ENCODE measurements around the gene LRP8.

LRP8 gene

DNA sequence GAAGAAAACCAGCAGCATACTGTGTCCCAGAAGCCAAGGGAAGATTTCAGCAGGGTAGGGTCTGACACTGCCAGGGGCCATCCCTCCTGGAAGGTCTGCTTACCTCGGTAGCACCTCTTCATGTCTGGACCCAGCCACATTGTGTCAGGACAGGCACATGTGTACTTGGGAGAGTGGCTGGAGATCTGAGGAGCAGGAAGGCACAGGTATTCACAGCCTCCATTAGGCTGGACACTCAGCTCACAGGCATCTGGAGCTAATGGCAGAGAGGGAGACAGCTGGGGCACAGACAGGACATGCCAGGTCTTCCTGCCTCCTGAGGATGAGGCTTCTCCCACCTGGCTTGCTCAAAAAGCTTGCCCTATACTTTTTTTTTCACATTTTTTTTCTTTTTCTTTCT, 69.7 kb downstream of the LRP8 start:
- no peak for DNase-seq (ENCODE audit: low read depth)

DNA sequence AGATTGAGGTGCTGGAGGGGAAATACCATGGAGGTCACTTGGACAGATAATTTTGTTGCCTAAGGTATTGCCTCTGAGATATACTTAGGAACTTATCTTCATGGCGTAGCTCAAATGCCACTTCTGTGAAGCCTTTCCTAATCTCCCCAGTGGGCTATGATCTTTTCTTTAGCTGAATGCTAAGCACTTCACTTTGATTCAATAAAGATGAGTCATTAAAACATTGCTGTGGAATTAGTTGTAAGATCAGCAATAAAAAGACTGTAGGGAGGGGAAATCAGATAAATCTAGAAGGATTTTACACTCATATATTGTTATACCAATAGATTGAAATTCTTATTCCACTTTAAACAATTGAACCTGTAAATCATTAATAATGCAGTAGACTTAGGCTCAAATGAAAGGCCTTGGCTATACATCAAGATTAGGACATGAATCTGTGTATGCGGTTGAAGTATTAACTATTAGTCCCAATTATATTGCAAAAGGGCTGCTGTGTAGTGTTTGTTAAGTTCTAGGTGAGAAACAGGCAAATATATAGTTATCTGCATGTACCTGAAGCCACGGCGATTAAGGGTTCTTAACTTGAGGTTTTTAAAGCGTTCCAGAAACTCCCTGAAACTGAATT, 70.3 kb downstream of the LRP8 start:
- no peak for DNase-seq (ENCODE audit: low read depth)

DNA sequence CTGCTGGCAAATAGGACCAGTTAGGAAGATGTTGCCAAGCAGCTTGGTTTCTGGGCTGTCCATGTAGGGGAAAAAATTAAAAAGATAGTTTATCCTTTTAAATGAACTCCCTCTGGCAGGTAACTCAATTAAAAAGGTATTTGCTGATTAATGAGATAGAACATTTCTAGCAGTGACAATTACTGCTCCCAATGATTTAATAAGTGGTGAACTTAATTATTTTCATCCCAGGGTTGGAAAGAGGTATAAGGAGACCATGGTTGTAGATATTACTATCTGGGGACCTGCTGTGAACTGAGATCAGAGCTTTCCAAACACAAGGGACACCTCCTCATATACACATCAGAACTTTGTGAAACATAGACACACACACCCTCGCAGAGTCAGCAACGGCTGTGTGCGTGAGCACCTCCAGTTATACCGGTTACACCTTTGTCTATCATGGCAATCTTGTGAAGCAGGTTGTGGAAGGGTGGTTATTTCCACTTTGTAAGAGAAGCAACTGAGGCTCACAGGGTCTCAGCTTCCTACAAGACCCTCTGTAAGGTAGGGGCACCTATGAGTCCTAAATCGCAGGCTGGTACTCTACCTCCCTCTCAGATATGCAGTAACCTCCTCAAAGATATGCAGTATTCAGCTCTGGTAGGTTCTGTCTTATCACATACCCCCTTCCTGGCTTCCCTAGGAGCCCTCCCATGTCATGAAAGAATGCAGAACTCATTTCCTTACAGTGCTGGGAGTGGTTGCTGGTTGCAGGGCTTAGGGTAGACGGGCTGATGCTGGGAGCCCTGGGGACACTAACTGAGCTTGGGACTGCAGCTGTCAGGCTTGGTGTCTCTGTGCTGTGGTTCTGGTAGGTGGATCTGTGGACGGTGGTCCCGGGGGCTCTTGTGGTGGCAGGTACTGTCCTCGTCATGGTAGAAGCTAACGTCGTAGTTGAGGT, 71.1 kb downstream of the LRP8 start:
- DNase-seq (ENCODE audit: low read depth), result no peak

DNA sequence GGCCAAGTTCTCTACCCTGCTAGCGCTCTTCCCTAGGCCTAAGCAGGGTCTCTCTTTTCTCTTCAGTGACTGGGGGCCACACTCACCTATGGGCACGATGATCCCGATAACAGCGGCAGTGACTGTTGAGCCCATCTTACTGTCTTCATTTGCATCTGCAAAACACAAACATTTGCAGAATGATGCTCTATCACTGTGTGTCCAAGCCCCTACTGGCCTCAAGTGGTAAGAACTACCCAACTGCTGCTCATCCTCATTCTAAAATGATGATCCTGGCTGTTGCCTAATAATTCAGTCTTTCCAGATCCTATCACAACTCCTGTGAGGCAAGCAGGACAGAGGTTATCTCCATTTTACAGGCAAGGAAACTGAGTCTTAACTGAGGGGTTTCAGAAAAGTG, 72.8 kb downstream of the LRP8 start:
- DNase-seq (ENCODE audit: low read depth), result no peak

DNA sequence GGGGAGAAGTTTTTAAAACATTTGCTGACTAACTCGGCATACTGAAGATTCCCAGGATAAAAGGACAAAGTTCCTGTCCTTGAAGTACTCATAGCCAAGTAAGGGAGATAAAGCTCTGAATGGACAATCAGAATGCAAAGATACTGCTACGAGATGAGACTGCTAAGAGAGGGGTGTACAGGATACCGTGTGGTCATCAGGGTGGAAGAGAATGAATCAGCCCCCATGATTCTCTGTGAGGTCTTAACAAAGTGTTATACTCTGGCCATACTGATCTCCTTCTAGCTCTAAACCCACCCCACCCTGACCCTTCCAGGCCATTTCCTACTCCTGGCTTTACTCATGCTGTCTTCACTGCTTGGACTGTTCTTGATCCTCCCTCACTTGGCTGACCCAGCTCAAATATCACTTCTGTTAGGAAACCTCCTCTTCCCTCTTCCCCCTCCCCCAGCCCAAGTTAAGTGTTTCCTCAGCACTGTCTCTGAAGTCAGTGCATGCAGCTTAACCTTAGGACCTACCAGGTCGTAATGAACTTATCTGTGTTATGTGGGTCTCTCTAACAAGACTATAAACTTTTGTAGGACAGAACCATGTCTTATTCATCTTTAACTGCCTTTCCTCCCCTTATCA, 73.7 kb downstream of the LRP8 start:
- DNase-seq (ENCODE audit: low read depth), result no peak

DNA sequence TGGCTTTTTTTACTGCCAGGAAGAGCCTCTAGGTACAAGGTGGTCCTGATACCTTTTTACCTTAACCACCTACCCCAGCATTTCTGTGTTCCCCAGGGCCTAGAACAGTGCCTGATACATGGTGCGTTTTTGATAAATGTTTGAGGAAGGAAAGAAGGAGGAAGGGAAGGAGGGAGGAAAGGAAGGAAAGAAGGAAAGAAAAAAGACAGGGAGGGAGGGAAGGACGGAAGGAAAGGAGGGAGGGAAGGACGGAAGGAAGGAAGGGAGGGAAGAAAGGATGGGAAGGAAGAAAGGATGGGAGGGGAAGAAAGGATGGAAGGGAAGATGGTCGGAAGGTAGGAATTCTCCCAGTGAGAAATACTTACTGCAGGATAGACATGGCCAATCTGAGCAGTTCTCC, 77.5 kb downstream of the LRP8 start:
- no peak for DNase-seq (ENCODE audit: low read depth)

DNA sequence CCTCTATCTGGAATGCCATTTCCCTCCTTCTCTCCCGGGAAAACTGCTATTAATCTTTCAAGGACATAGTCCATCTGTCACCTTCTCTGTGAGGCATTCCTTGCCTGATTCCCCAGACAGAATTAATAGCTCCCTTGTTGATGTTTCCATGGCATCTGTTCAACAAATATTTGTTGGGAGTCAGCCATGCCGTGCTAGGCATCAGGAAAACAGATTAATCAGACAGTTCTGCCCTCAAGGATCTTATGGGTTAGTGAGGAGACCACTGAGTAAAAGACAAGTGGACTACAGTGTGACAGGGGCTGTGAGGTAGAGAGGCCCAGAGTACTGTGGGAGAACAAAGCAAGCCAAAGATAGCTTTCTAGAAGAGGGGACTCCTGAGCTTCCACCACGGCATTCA, 78.2 kb downstream of the LRP8 start:
- DNase-seq (ENCODE audit: low read depth), result no peak

DNA sequence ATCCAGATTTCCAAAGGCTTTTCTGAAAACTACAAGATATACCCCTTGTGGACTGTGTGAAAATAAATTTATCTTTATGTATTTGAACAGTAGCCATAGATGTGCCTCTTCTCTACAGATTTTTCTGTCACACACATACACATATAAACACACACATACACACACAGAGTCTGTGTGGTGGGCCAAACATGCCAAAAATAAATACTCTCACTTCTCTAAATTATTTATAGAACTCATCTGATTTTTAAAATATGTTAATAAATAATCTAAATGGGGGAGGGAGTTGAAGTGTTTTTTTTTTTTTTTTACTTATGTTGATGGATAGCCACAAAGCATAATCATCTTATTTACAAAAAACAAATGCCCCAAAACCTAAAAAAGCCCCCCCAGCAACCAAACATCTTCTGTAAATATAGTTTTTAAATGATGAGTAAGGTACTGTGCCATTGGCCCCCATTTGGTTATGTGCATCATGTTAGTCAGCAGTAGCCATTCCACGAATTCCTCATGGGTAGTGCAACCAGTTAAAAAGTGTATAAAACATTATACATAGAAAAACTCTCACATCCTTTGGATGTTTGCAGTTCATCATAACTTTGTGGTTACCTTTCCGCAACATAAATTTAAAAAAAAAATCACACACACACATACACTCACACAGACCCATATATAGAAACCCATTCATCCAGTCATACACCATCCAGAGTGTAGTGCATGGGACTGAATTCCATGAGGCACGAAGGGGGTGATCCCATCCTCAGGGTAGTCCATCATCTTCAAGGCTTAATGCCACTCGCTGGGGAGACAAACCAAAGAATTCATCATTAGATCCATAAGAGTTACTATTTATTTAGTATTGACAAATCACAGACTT, 81.4 kb downstream of the LRP8 start:
- peak; percentile 64 for DNase-seq (ENCODE audit: low read depth)

DNA sequence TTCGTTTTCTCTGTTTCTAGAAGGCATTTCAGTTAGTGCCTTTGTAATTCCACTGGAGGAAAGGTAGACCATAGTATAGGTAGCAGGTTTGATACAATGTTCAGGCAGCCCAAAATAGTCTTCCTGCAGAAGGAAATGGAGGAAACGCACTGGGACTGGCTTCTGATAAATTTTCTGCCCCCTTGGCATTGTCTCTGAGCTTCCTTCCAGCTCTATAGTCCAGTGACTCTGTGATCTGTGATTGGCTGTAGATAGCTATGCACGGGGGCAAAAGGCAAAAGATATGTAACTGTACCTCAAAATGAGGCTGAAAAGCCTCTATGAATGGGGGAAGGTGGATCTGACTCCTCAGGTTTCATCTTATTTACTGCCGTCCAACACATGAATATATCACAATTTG, 83.7 kb downstream of the LRP8 start:
- DNase-seq (ENCODE audit: low read depth), result no peak

DNA sequence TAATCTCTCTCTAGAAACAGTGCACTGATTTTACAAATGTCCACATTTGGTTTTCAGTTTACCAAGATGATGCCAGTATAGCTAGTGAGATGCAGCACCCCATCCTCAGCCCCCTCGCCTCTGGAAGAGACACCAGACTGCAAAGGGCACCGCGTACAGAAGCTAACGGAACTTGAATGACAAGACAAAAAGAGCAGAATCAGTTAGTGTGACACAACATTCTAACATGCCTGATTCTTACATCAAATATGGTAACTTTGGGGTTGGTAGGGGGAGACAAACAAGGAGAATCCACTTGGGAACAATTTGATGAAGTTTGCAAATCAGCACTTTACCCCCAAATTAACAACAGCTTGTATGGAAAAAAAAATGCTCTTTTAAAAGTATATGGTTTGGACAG, 85.5 kb downstream of the LRP8 start:
- DNase-seq (ENCODE audit: low read depth), result no peak

DNA sequence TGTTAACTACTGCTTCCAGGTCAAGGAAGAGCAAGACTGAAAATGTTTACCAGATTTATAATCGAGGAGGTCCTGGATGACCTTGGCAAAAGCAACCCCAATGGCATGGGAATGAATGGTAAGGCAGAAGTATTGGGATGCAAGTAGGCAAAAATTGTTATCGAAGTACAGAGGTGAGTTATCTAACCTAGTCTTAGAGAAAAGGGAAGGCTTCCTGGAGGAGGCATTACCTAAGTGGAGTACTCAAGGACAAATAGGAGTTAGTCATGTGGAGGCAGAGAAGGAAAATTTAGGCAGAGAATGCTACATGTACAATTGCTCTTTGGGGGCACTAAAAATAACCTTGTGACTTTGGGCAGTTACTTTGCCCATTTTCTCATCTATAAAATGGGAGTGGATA, 86.0 kb downstream of the LRP8 start:
- no peak for DNase-seq (ENCODE audit: low read depth)

DNA sequence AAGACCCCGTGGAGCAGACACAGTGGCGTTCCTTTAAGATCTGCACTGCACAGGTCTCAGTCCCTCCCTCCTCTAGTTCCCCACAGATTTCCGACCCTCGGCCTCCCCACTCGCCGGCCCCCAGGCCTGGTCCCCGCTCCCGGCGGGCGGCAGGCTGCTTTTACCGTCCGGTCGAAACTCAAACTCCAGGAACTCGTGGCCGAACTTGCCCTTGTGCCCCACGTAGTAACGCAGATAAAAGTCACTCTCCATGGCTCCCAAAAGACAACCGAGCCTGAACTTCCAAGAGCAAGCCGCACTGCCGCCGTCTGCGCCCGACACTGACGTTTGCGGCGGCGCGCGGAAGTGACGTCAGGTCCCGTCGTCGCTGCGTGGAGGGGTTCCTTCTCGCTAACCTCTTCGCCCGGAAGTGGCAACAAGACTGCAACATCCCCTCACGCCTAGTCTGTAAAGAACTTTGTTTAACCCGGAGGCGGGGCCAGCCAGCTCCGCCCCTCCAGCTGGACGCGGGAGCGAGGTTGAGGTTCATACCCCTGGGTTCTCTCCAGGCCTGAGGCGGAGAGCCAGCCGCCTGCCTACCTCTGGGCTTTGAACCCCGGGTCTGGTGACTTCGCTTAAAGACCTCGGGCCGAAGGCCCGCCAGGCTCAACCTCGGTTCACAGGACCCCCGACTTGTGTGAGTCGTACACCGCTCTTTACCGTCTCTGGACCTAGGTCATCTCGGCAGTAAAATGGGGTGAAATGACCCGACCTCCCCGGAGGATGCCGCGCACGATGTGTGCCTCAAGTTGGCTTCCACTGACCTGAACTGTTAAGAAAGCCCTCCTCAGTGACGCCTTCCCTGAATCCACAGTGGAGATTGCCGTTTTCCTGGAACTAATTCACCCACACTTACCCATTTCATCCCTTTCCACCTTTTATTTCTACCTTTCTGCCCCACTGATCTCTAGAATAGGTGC, 89.4 kb downstream of the LRP8 start, which contains the start of gene MAGOH:
Gene MAGOH (minus strand): TSS at position 322 of the 959 bp plus-strand sequence. CDS start 70 bp downstream, at position 252.
- peak; percentile 90 for DNase-seq (ENCODE audit: low read depth)

DNA sequence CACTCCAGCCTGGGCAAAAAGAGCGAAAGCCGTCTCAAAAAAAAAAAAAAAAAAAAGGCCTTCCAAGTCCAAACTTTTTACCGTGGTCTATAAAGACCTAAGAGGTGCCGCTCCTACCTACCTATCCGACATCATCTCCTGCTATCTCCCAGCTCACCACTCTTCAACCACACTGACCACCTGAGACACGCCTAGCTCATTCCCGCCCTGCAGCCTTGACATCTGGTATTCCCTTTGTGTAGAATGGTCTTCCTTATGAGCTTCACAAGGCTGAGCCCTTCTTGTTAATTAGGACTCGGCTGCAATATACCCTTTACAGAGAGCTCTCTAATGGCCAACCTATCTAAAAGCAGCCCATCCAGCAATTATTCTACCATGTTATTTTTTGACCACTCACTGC, 90.2 kb downstream of the LRP8 start:
- no peak for DNase-seq (ENCODE audit: low read depth)

DNA sequence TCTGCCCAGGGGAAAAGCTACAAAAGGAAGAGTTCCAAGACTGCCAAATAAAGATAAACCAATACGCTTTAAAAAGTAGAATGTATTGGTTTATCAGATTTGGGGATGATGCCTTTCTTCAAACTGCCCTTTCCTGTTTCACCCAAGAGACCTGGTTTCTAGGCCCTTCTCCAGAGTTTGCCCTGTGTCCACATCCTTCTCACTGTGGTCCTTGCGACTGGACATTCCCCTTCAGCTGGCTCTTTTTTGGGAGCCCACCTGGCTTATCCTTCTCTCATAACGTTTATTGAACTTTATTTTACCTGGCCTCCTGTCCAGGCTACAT, 106.9 kb downstream of the LRP8 start:
- no peak for DNase-seq (ENCODE audit: low read depth)

DNA sequence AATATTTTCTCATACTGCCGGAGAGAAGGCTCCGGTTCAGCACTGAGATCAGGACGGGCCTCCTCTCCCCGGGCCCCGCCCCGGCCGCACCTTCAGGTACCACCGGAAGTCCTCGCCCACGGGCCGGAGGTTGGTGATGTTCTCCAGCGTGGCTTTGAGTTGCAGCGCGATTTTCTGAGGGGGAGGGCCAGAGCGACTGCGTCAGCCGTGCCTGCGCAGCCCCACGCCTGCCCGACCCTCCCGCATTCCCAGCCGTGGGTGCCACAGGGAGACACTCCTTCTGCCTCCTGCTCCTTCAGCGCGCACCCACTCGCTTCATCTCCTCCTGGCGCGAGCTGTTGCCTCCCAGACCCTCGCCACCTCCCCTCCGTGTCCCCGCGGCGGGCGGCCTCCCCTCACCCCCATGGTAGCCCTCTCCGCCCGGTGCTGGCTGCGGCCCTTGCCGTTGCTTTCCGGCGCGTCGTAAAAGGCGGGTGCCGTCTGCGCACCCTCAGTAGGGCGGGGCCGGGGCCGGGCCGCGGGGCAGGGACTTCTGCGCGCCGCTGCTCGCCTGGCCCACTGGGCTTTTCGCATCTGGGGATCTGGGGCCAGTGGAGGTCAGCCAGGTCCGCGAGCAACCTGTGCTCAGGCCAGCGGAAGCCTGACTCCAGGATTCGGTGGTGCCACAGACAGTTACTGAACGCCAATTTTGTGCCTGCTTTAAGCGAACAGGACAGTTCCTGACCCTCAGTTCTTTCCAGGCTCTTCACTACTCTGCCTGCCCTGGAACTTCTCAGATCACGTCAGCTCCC, 107.5 kb downstream of the LRP8 start, which contains the start of gene CZIB:
Gene CZIB (minus strand): TSS at position 464 of the 791 bp plus-strand sequence. CDS start 59 bp downstream, at position 405.
- peak; percentile 80 for DNase-seq (ENCODE audit: low read depth)

DNA sequence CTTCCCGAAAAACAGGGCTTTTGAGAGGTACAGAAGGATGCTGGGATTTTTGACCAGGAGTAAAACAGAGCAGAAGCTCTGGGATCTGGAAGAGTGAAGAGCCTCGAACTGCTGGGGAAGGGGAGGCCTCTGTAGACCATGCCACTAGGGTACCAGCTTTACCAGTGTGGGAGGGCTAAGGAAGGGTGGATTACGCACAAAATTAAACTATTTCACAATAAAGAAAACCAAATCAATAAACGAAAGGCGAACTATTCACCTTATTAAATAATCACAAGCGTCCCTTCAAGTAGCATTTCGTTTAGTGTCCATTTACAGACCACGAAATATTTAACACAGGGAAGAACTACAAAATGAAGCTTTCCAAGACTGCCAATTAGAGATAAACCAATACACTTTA, 108.2 kb downstream of the LRP8 start:
- no peak for DNase-seq (ENCODE audit: low read depth)

DNA sequence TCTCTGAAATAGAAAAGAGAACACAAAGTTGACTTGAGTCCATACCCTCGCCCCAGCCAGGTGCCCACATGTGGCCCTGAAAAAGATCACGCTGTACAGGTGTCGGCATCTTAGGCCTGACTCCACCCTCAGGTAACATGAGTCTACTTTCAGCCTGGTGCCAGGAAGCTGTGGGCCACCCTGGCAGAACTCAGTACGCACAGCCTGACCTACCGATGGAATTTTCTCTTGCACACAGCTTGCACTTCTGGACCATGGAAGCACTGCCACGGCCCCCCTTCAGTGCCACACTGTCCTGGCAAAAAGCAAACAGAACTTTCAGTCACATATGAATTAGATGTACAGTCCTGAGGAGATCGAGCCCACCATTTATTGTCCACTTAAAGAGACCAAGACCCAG, 109.7 kb downstream of the LRP8 start:
- no peak for DNase-seq (ENCODE audit: low read depth)

DNA sequence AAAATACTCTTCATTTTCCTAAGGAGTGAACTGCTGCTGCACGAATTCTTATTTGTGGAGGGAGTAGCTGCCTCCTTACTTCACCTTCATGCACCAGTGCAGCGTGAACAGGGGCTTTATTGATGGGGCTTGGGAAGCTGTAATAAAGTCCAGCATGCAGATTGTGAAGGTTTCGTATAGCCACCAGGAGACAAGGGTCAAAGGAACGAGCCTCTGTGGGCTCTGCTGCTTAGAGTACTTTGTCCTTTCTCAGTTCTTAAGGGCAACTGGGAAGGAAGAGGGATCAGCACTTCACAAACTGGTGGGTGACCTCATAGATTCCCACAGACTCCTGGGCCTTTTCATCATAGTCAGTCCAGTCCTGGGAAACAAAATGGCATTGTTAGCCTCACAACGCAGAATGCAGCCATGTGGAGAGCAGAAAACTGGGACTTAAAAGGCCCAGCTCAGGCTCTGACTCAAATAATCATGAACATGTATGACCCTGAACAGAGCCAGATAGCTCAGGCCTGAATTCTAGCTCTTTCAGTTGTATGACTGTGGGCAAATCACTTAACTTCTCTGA, 113.4 kb downstream of the LRP8 start:
- DNase-seq (ENCODE audit: low read depth), result no peak

DNA sequence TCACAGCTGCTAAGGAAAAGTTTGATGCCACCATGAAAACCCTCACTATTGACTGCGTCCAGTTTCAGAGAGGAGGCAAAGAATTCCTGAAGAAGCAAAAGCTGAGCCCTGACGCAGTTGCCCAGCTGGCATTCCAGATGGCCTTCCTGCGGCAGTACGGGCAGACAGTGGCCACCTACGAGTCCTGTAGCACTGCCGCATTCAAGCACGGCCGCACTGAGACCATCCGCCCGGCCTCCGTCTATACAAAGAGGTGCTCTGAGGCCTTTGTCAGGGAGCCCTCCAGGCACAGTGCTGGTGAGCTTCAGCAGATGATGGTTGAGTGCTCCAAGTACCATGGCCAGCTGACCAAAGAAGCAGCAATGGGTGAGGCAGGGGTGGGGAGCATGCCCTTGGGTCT, 116.9 kb downstream of the LRP8 start:
- DNase-seq (ENCODE audit: low read depth), result no peak

DNA sequence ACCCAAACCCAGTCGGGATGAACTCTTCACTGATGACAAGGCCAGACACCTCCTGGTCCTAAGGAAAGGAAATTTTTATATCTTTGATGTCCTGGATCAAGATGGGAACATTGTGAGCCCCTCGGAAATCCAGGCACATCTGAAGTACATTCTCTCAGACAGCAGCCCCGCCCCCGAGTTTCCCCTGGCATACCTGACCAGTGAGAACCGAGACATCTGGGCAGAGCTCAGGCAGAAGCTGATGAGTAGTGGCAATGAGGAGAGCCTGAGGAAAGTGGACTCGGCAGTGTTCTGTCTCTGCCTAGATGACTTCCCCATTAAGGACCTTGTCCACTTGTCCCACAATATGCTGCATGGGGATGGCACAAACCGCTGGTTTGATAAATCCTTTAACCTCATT, 117.5 kb downstream of the LRP8 start:
- no peak for DNase-seq (ENCODE audit: low read depth)

Measured in GM04504 (cell line).